ENCODE results near the gene MUSTN1.

Gene MUSTN1

DNA sequence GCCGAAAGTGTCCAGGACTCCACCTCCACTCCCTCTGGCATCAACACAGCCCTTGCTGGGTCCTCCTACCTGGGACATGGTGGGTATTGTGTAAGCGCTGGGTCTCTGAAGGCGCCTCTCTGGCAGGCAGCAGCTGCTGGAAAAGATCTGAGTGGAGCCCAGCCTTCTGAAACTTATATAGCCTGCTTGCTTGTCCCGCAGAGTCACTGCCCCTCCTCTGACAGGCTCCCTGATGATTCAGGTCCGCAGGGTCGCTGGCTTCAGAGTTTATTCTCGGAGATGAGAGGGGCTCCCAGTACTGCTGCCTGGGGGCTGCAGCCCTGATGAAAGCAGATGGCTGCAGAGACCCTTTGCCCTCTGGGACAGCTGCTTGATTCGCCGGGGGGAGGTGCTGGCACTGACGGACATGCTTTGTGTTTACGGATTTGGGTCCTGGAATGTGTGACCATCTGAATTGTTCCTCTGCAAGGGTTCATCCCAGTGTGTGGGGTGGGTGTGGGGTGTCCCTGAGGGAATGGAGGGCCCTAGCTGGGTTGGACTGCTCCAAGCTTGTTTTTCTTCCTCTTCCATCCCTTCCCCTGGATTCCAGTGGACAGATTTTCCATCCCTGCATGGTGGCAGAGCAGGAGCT, at the start of gene MUSTN1:
MUSTN1 (minus strand) TSS at position 149 of the 631 bp plus-strand sequence; CDS start at position 78, 71 bp downstream.
- no peak for DNase-seq (ENCODE audit: low spot score)

GRCh38 chr3:52882377-52882776, 47.6 kb upstream of the MUSTN1 start:
- DNase-seq (ENCODE audit: low spot score) = no peak

- DNase-seq (ENCODE audit: low spot score) = no peak
Measured at GRCh38 chr3:52881871-52882270, 47.1 kb upstream of the MUSTN1 start.

DNA sequence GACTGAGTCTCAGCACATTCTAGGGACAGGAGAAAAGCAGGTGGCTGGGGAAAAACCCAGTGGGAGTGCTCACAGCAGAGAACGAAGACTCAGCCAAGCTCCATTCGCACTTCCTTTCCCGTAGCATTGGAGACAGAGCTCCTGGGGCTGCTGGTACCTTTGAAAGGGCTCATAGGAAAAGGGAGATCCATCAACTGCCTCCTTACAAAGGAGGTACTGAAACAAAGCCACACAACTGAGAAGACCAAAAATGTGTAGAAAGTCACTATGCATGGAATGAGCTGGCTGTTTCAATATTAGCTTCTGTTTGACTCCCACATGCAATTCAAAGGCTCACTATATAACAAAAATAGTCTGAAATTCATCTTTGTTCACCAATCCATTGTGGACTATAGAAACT, 45.7 kb upstream of the MUSTN1 start:
- no peak for DNase-seq (ENCODE audit: low spot score)

DNA sequence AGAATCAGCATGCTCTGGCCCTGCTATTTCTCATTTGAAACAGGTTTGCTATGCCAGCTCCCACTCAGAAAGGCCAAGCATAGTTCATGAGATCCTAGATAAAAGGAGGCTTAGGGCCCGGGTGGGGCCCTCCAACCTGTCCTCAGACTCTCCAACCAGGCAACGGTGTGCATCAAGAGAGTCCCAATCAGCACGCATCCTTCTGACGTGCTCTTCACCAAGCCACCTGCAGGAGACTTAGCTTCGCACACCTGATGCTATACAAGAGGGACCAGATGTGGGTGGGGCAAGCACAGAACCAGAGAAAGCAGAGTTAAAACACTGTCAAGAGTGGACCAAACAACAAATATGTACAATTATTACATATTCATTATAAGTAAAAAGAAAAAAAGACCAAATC, 45.2 kb upstream of the MUSTN1 start:
- DNase-seq (ENCODE audit: low spot score) = no peak

DNA sequence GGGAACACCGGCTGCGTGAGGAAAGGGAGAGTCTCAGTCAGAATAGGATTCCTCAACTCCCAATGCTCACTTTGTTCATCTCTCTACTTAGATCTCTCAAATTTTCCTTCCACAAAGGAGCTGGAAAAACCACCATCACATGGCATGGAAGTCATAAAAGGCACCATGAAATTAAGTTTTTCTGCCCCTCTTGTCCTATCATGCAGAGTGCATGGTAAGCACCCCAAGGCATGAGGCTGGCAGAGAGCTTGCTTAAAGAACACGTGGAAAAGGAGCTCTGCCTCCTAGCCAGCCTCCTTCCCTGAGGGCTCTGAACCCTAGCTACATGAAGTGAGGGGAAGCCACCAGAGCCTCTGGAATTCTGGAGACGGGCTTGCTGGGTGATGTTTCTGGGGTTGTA, 44.8 kb upstream of the MUSTN1 start:
- DNase-seq (ENCODE audit: low spot score) = no peak

DNA sequence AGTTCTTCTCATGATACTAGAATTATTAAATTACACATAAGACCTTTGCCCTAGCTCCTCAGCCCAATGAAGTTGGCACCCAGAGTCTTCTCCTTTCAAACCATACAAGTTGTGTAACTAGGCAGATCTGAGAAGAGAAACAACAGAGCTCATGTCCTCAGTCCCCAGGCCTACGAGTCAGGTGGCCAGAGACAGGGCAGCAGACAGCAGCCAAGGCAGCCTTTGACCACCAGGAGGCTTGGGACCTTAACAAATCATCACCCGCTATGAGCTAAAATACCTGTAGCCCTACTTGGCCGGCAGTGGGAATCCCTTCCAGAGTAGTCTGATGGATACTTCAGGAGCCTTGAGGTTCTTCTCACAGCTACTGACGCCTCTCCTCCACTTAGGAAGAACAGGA, 44.3 kb upstream of the MUSTN1 start:
- DNase-seq (ENCODE audit: low spot score) = no peak

- DNase-seq (ENCODE audit: low spot score) = no peak
Measured at GRCh38 chr3:52877085-52877484, 42.3 kb upstream of the MUSTN1 start.

GRCh38 chr3:52874864-52875587, 40.2 kb upstream of the MUSTN1 start:
- DNase-seq (ENCODE audit: low spot score) = no peak

DNA sequence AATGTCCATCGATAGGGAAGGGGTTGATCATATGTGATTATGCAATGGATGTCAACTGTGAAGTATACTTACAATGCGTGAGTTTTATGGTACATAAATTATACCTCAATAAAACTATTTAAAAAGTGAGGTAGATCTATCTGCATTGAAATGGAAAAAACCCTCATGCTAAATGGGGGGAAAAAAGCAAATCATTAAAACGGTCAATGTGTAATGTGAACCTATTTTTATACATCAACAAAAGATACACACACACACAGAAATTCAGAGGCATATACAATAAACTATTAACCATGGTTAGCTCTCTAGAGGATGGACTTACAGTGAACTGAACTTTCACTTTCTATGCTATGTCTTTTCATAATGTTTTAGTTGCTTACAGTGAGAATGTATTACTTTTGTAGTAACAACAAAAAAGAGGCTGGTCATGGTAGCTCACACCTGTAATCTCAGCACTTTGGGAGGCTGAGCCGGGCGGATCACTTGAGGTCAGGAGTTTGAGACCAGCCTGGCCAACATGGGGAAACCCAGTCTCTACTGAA, 39.4 kb upstream of the MUSTN1 start:
- no peak for DNase-seq (ENCODE audit: low spot score)

DNA sequence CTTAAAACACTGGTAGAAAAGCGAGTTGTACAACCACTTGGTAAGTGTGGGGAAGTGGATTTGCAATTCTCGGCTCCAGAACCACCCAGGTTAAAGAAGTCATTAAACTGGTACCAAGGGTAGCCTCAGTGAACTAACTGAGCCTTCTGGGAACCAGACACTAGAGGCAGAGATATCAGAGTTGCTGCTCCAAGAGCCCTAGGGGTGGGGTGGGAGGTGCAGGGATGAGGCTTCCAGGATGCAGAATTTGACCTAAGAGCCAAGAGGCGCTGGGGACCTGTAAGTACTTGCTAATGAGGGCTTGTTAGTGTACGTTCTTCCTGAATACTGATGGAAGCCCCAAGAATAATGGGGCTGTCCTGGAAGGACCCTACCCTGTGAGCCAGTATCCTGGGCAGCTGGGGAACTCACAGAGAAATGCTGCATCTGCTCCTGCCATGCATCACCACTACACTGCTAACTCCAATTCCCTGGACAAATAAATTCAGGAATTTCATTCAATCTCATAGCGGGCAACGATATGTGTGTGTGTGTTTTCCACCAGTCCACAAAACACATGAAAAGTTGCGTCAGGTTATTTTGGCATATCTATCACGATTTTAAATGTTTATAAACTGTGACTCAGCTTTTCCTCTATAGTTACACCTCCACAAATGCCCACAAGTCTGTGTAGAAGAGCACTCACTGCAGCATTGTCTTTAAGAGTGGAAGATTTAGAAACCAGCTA, 38.8 kb upstream of the MUSTN1 start:
- no peak for DNase-seq (ENCODE audit: low spot score)

DNA sequence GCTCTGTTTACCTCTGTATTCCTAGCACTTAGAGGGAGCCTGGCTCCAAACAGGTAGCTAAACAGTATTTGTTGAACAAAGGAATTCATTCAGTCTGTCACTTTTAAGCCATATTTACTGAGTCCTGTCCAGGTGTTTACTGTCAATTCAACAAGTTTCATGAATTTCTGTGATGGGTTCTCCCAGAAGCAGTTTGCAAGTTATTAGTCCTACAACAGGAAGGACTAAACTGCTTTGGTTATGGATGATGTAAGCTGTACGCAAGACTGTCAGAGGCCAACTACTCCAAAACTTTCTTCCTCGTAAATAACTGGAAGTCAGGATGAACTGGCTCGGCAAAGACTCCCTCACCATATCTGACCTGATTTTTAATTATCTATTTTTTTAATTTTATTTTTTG, 37.4 kb upstream of the MUSTN1 start:
- no peak for DNase-seq (ENCODE audit: low spot score)

- no peak for DNase-seq (ENCODE audit: low spot score)
Measured at GRCh38 chr3:52871761-52872160, 36.9 kb upstream of the MUSTN1 start.

- DNase-seq (ENCODE audit: low spot score) = no peak
Measured at GRCh38 chr3:52870471-52870870, 35.7 kb upstream of the MUSTN1 start.

DNA sequence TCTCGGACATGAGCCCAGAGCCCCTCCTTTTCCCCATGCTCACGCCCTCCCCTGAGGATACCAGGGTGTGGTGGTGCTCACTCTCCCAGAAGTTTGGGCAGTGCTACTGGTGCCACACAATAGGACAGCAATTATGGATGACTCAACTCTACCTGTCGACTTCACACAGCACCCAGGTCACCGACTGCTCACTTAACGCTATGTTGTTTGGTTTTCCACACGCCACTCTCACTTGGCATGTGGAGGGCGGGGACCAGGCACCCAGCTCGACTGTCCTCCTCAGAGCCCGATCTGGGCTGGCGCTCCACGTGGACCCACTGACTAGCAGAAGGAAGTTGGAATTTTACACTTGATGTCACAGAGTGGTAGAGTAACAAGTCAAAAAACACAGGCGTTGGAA, 31.6 kb upstream of the MUSTN1 start:
- no peak for DNase-seq (ENCODE audit: low spot score)

- no peak for DNase-seq (ENCODE audit: low spot score)
Measured at GRCh38 chr3:52865994-52866393, 31.2 kb upstream of the MUSTN1 start.

DNA sequence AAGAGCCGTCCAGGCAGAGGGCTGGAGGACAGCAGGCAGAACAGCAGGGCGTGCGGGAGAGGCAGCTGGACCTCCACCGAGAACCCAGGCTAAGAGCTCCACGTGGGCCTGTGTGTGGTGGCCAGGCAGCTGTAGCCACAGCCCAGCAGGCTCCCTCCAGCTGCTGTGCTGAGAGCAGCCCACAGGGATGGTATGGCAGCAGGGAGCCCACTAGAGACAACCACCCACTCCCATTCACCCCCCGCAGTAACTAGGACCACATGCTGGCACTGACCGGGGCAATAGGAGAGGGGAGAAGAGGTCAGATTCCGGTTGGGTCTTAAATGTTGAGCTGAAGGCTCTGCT, 25.6 kb upstream of the MUSTN1 start:
- no peak for DNase-seq (ENCODE audit: low spot score)

DNA sequence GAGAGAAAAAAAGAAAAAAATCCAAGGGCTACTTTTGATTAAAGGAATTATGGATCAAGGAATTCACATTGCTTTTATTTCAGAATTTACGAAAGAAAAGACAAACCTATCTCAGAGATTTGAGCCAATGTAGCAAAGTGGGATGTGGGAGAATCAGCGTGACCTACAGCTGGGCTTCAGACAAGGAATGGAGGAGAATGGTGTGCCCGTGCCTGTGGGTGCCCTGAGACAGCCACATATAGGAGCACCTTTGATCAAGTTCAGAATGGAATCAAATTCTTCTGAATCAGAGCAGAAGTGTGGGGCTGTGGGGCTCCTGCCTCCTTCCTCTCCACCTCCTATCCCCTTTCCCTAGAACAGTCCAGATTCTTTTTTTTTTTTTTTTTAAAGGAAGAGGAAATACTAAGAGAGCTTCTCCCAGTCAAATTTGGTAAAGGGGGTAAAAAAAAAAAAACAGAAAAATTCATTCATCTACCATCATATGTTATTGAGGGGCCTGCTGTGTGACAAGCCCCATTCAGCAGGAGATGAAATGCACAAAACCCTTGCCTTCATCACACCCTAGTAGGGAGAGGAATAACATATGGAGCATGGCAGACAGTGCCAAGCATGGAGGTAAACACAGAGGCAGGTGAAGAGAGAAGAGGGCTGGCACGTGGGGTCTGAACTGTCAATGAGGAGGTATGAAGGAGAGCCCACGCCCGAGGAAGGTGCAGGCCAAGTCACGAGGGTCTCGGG, 25.0 kb upstream of the MUSTN1 start:
- no peak for DNase-seq (ENCODE audit: low spot score)

- DNase-seq (ENCODE audit: low spot score) = no peak
Measured at GRCh38 chr3:52857864-52858263, 23.0 kb upstream of the MUSTN1 start.

GRCh38 chr3:52857133-52857532, 22.3 kb upstream of the MUSTN1 start:
- DNase-seq (ENCODE audit: low spot score) = no peak

- no peak for DNase-seq (ENCODE audit: low spot score)
Measured at GRCh38 chr3:52856666-52857065, 21.8 kb upstream of the MUSTN1 start.

DNA sequence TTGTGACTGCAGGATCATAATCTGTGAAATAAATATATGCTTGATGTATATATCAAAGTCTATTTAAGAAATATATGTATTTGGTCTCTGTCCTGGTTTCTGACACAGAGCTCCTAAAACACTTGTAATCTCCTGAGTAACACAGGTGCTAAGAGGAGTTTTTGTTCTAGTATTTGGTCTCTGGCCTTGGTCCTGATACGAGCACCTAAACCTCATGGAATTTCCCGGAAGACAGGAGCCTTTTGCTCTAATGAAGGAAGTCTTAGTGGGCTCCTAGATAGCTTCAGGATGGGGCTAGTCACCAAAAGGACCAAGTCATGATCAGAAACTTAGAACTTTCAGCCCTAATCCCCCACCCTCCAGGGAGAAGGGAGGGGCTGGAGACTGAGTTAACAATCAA, 19.2 kb upstream of the MUSTN1 start:
- no peak for DNase-seq (ENCODE audit: low spot score)
